HCT116 (cell line): ENCODE measurements around the gene VIPR2. TPM values are rescaled to one million over a fixed set of nuclear protein-coding genes. Genes with fewer than 3 reads are reported as not detected.

Experiments
- ATAC-seq: fragments of 200-7000 bp; cut with Tn5 transposase; 2 replicates; pipeline ENCODE4 v1.9.1; 2020; ENCODE audit warnings: mild to moderate bottlenecking, moderate library complexity
- BruUV-seq: library from RNA; stranded (reverse); fragments of 400-500 nt; replicated peaks from 2 replicates; lab custom pipeline; 2021; lab: Mats Ljungman, UMichigan
- CTCF ChIA-PET: fragments of 300-600 bp; sonication (Branson Sonifier 250); formaldehyde crosslinking; loops from one replicate; lab custom pipeline; 2021; ENCODE audit warnings: antibody characterized with exemption; lab: Charles Lee
- POLR2A ChIA-PET: fragments of 300-600, 350-600 bp; sonication (Branson Sonifier 250); formaldehyde crosslinking; loops from one replicate; lab custom pipeline; 2021; ENCODE audit warnings: antibody characterized with exemption; lab: Charles Lee
- RAD21 ChIA-PET, 2 experiments: fragments of 300-600 bp; sonication (Branson Sonifier 250); formaldehyde crosslinking; loops; one replicate each; lab custom pipeline; 2023; ENCODE audit warnings: low total read pairs in 2 of 2; ENCODE audit not compliant: uncharacterized antibody in 2 of 2, unreplicated experiment in 2 of 2, low non-redundant PET in 1 of 2; lab: Charles Lee
- DNase-seq: peaks from one replicate; pipeline ENCODE4 v3.0.0-alpha.2; 2010; ENCODE audit warnings: low read depth, low spot score
- H2AFZ ChIP-seq: fragments of 200-600 bp; shearing (Covaris generic), sonication (generic); 2 replicates; pipeline ENCODE4 v1.6.1; 2017; ENCODE audit warnings: low read depth, mixed run types, mixed read lengths, antibody characterized with exemption, low read length; ENCODE audit not compliant: poor library complexity, severe bottlenecking
- H3K27ac ChIP-seq: 2 replicates; pipeline ENCODE4 v1.5.1; 2012; ENCODE audit warnings: low read depth, low read length
- H3K27me3 ChIP-seq: fragments of 200-600 bp; sonication (generic); 2 replicates; pipeline ENCODE4 v1.6.1; 2016; ENCODE audit warnings: mixed run types, low read length, mixed read lengths; ENCODE audit not compliant: insufficient read depth
- H3K36me3 ChIP-seq, 2 experiments: fragments of 200-500 bp in 1 of 2; fragments of 200-600 bp in 1 of 2; sonication (Bioruptor generic) in 1 of 2; sonication (generic) in 1 of 2; 2 replicates each; pipeline versions ENCODE4 v1.5.1 to v1.6.1; 2014 to 2016; ENCODE audit warnings: low read length in 2 of 2, inconsistent platforms in 1 of 2, mixed read lengths in 1 of 2, mixed run types in 1 of 2; ENCODE audit not compliant: insufficient read depth in 2 of 2, control insufficient read depth in 1 of 2
- H3K4me1 ChIP-seq, 2 experiments: fragments of 200-600 bp in 1 of 2; sonication (generic) in 1 of 2; 2 replicates each; pipeline versions ENCODE4 v1.5.1 to v1.6.1; 2012 to 2017; ENCODE audit warnings: low read length in 2 of 2, inconsistent platforms in 1 of 2, mild to moderate bottlenecking in 1 of 2, mixed read lengths in 1 of 2, mixed run types in 1 of 2, moderate library complexity in 1 of 2; ENCODE audit not compliant: insufficient read depth in 2 of 2, control insufficient read depth in 1 of 2
- H3K4me2 ChIP-seq: fragments of 200-600 bp; sonication (generic); 2 replicates; pipeline ENCODE4 v1.6.1; 2017; ENCODE audit warnings: mixed run types, low read length, mixed read lengths
- H3K4me3 ChIP-seq, 2 experiments: fragments of 200-600 bp in 1 of 2; sonication (generic) in 1 of 2; replicated peaks in 1 of 2; 2 replicates each; pipeline ENCODE4 v1.5.1; 2011 to 2016; ENCODE audit warnings: low read length in 2 of 2, control low read depth in 1 of 2, low read depth in 1 of 2, mild to moderate bottlenecking in 1 of 2, mixed read lengths in 1 of 2, mixed run types in 1 of 2
- H3K79me2 ChIP-seq: fragments of 200-600 bp; sonication (generic); 2 replicates; pipeline ENCODE4 v1.6.1; 2017; ENCODE audit warnings: mild to moderate bottlenecking, mixed run types, low read length, moderate library complexity, mixed read lengths; ENCODE audit not compliant: insufficient read depth
- H3K9ac ChIP-seq: fragments of 200-600 bp; sonication (generic); 2 replicates; pipeline ENCODE4 v1.6.1; 2016; ENCODE audit warnings: low read length, mixed read lengths
- H3K9me2 ChIP-seq: fragments of 200-600 bp; sonication (generic), shearing (Covaris generic); 2 replicates; pipeline ENCODE4 v1.6.1; 2017; ENCODE audit warnings: mixed run types, mild to moderate bottlenecking, moderate library complexity; ENCODE audit not compliant: insufficient read depth
- H3K9me3 ChIP-seq, 2 experiments: fragments of 200-500 bp in 1 of 2; fragments of 200-600 bp in 1 of 2; sonication (Bioruptor generic) in 1 of 2; sonication (generic) in 1 of 2; 2 replicates each; pipeline ENCODE4 v1.6.1; 2014 to 2017; ENCODE audit warnings: low read length in 2 of 2, mixed read lengths in 2 of 2, inconsistent platforms in 1 of 2, low read depth in 1 of 2, mild to moderate bottlenecking in 1 of 2, mixed run types in 1 of 2, moderate library complexity in 1 of 2; ENCODE audit not compliant: control insufficient read depth in 1 of 2, insufficient read depth in 1 of 2
- H4K20me1 ChIP-seq: fragments of 200-600 bp; sonication (generic), shearing (Covaris generic); 2 replicates; pipeline ENCODE4 v1.6.1; 2017; ENCODE audit warnings: mixed run types, mild to moderate bottlenecking, moderate library complexity; ENCODE audit not compliant: insufficient read depth
- ATF3 ChIP-seq: IDR thresholded peaks from 2 replicates; pipeline ENCODE4 v1.6.1; 2012
- CBX3 ChIP-seq: IDR thresholded peaks from 2 replicates; pipeline ENCODE4 v1.6.1; 2012; ENCODE audit warnings: low read depth
- CEBPB ChIP-seq: IDR thresholded peaks from 2 replicates; pipeline ENCODE4 v1.6.1; 2012; ENCODE audit warnings: low read depth
- CTCF ChIP-seq, 3 experiments: fragments of 200-600 bp in 1 of 3; sonication (generic) in 1 of 3; IDR thresholded peaks in 2 of 3; conservative IDR thresholded peaks in 1 of 3; 2 replicates each; pipeline ENCODE4 v1.5.1; 2012 to 2017; ENCODE audit warnings: low read depth in 2 of 3, low read length in 2 of 3, antibody characterized with exemption in 1 of 3, borderline replicate concordance in 1 of 3, control low read depth in 1 of 3, mild to moderate bottlenecking in 1 of 3, mixed read lengths in 1 of 3, mixed run types in 1 of 3, moderate library complexity in 1 of 3; ENCODE audit not compliant: insufficient read depth in 1 of 3
- EGR1 ChIP-seq: IDR thresholded peaks from 2 replicates; pipeline ENCODE4 v1.6.1; 2012; ENCODE audit warnings: low read depth
- ELF1 ChIP-seq: IDR thresholded peaks from 2 replicates; pipeline ENCODE4 v1.6.1; 2012; ENCODE audit warnings: low read depth, borderline replicate concordance
- EZH2 ChIP-seq: fragments of 200-600 bp; sonication (generic); IDR thresholded peaks from 2 replicates; pipeline ENCODE4 v1.6.1; 2017; ENCODE audit warnings: antibody characterized with exemption, mixed run types
- JUND ChIP-seq: IDR thresholded peaks from 2 replicates; pipeline ENCODE4 v1.6.1; 2012
- MAX ChIP-seq: IDR thresholded peaks from 2 replicates; pipeline ENCODE4 v1.6.1; 2012
- POLR2A ChIP-seq: IDR thresholded peaks from 2 replicates; pipeline ENCODE4 v1.7.0; 2011; ENCODE audit warnings: borderline replicate concordance; ENCODE audit not compliant: insufficient read depth, insufficient read length; ENCODE audit errors: extremely low read depth
- POLR2AphosphoS5 ChIP-seq: IDR thresholded peaks from 2 replicates; pipeline ENCODE4 v1.6.1; 2011; ENCODE audit warnings: mild to moderate bottlenecking, low read depth, low read length, moderate library complexity
- RAD21 ChIP-seq: IDR thresholded peaks from 2 replicates; pipeline ENCODE4 v1.6.1; 2012; ENCODE audit warnings: low read depth, mild to moderate bottlenecking
- SIN3A ChIP-seq: IDR thresholded peaks from 2 replicates; pipeline ENCODE4 v1.6.1; 2012; ENCODE audit warnings: low read depth
- SP1 ChIP-seq: IDR thresholded peaks from 2 replicates; pipeline ENCODE4 v1.6.1; 2012; ENCODE audit warnings: low read depth
- SRF ChIP-seq: IDR thresholded peaks from 2 replicates; pipeline ENCODE4 v1.6.1; 2012; ENCODE audit warnings: low read depth
- TCF7L2 ChIP-seq: IDR thresholded peaks from 2 replicates; pipeline ENCODE4 v1.7.0; 2011; ENCODE audit warnings: borderline replicate concordance, inconsistent platforms; ENCODE audit not compliant: insufficient read depth, insufficient read length; ENCODE audit errors: extremely low read depth
- YY1 ChIP-seq: IDR thresholded peaks from 2 replicates; pipeline ENCODE4 v1.6.1; 2011; ENCODE audit warnings: low read length, low read depth, moderate library complexity, mild to moderate bottlenecking; ENCODE audit not compliant: insufficient replicate concordance; ENCODE audit errors: extremely low read depth
- ZNF274 ChIP-seq: fragments of 200-500 bp; sonication (Bioruptor generic); IDR thresholded peaks from 2 replicates; pipeline ENCODE4 v1.6.1; 2014; ENCODE audit warnings: mild to moderate bottlenecking, low read depth, low read length, inconsistent platforms
- intact Hi-C: fragments of 100-400 bp; cut with micrococcal nuclease; formaldehyde crosslinking; loops from 2 replicates; pipeline ENCODE4 v1.10.0; 2022
- total RNA-seq: library from RNA; stranded (reverse); gene quantifications from one replicate; pipeline ENCODE4 v1.2.1, GENCODE V29; 2021; ENCODE audit not compliant: unreplicated experiment
- TF ChIP-seq, protein P1 (sequence below): IDR thresholded peaks from 2 replicates; pipeline ENCODE4 v1.6.1; 2011; ENCODE audit warnings: mild to moderate bottlenecking, low read length, moderate library complexity; ENCODE audit not compliant: insufficient replicate concordance; ENCODE audit errors: extremely low read depth

The VIPR2 gene
- total RNA-seq, 1 experiment from 2014 or later = 0.10 TPM

DNA sequence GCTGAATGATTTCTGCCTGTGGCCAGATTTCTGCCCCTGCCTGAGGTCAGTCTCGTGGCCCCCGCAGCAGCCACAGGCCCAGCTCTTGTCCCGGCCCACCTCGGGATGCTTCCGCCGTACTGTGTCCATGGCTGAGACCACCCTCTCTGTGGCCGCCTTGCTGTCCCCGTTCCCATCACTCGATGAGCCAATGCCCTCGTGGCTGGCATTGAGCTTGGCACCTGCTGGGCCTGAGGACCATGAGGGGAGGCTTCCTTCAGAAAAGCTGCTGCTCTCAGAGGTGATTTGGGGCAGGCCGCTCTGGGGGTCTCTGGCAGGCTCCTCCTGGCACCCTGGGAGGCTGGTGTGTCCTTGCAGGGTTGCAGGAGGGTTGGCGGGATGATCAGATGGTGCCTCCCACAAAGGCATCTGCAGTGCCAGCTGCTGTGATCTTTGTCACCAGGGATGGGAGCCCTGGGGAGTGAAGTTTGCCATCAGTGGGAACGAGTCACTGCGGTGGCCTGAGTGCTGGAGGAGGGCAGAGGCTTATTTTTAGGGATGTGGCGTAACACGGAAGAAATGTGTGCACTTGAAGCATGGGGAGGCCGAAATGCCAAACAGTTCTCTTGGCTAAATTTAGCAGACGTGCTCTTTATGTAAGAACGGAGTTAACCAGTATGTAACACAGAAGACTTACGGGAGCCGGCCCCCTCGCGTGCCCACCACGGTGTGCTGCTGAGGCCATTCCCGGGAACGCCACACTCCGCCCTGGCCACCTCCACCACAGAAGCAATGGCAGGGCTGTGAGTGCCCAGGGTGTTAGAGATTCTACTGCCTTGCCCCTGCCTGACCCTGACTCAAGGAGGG lies 47.7 kb downstream of the VIPR2 start:
- RAD21 ChIA-PET = no interaction called here
- intact Hi-C loops = no loop called here

More for the DNA sequence above, 47.7 kb downstream of the VIPR2 start:
- no peak overlapping the region for H3K27ac ChIP-seq
- H3K4me2 ChIP-seq = no peak overlapping the region
- no peaks in the 10 kb centered on the region for H3K27me3 ChIP-seq
- H3K4me3 ChIP-seq = no peak overlapping the region
- no peak for ATAC-seq
- no peak for TF ChIP-seq CBX3
- no peak for TF ChIP-seq EZH2
- TF ChIP-seq JUND = no peak
- no peak for TF ChIP-seq ZNF274
- TF ChIP-seq RAD21 = no peak
- no peak for TF ChIP-seq SP1
- no peak for TF ChIP-seq YY1
- TF ChIP-seq, protein P1, sequence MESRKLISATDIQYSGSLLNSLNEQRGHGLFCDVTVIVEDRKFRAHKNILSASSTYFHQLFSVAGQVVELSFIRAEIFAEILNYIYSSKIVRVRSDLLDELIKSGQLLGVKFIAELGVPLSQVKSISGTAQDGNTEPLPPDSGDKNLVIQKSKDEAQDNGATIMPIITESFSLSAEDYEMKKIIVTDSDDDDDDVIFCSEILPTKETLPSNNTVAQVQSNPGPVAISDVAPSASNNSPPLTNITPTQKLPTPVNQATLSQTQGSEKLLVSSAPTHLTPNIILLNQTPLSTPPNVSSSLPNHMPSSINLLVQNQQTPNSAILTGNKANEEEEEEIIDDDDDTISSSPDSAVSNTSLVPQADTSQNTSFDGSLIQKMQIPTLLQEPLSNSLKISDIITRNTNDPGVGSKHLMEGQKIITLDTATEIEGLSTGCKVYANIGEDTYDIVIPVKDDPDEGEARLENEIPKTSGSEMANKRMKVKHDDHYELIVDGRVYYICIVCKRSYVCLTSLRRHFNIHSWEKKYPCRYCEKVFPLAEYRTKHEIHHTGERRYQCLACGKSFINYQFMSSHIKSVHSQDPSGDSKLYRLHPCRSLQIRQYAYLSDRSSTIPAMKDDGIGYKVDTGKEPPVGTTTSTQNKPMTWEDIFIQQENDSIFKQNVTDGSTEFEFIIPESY = no peak
- no peak for TF ChIP-seq CTCF (IDR thresholded peaks at IDR 0.05 in 2 of 3, conservative IDR thresholded peaks at IDR 0.05 in 1 of 3; ENCODE audit: borderline replicate concordance in 1 of 3, insufficient read depth in 1 of 3, low read depth in 2 of 3, low read length in 2 of 3)
- TF ChIP-seq EGR1 = no peak
- no peak for TF ChIP-seq ATF3
- no peak for TF ChIP-seq TCF7L2
- no peak for TF ChIP-seq MAX
- no peak for TF ChIP-seq POLR2A
- TF ChIP-seq SRF = no peak
- TF ChIP-seq CEBPB = no peak
- TF ChIP-seq SIN3A = no peak
- no peak for TF ChIP-seq POLR2AphosphoS5
- no peak for TF ChIP-seq ELF1
- TF ChIP-seq, all 23 proteins: peak for 0
- Histone ChIP-seq H3K9me3 (no peaks in the 10 kb centered on the region), H3K79me2 (no peaks in the 10 kb centered on the region), H3K9me2 (no peaks in the 10 kb centered on the region), H4K20me1 (no peaks in the 10 kb centered on the region), H3K9ac (no peak overlapping the region), H2AFZ (no peak overlapping the region), H3K4me1 (no peaks in the 10 kb centered on the region), H3K36me3 (no peaks in the 10 kb centered on the region)
- no TSS peak for BruUV-seq
- POLR2A ChIA-PET = no interaction called here
- no peak for DNase-seq
- CTCF ChIA-PET = no interaction called here
